HCT116 (cell line): ENCODE results near the gene DHRSX. TPM values are rescaled to one million over a fixed set of nuclear protein-coding genes. Genes with fewer than 3 reads are reported as not detected.

Experiments used
- ATAC-seq: fragments of 200-7000 bp; cut with Tn5 transposase; 2 replicates; pipeline ENCODE4 v1.9.1; 2020; ENCODE audit warnings: mild to moderate bottlenecking, moderate library complexity
- BruUV-seq: library from RNA; stranded (reverse); fragments of 400-500 nt; replicated peaks from 2 replicates; lab custom pipeline; 2021; lab: Mats Ljungman, UMichigan
- CTCF ChIA-PET: fragments of 300-600 bp; sonication (Branson Sonifier 250); formaldehyde crosslinking; loops from one replicate; lab custom pipeline; 2021; ENCODE audit warnings: antibody characterized with exemption; lab: Charles Lee
- POLR2A ChIA-PET: fragments of 300-600, 350-600 bp; sonication (Branson Sonifier 250); formaldehyde crosslinking; loops from one replicate; lab custom pipeline; 2021; ENCODE audit warnings: antibody characterized with exemption; lab: Charles Lee
- RAD21 ChIA-PET, 2 experiments: fragments of 300-600 bp; sonication (Branson Sonifier 250); formaldehyde crosslinking; loops; one replicate each; lab custom pipeline; 2023; ENCODE audit warnings: low total read pairs in 2 of 2; ENCODE audit not compliant: uncharacterized antibody in 2 of 2, unreplicated experiment in 2 of 2, low non-redundant PET in 1 of 2; lab: Charles Lee
- DNase-seq: peaks from one replicate; pipeline ENCODE4 v3.0.0-alpha.2; 2010; ENCODE audit warnings: low read depth, low spot score
- H2AFZ ChIP-seq: fragments of 200-600 bp; shearing (Covaris generic), sonication (generic); 2 replicates; pipeline ENCODE4 v1.6.1; 2017; ENCODE audit warnings: low read depth, mixed run types, mixed read lengths, antibody characterized with exemption, low read length; ENCODE audit not compliant: poor library complexity, severe bottlenecking
- H3K27ac ChIP-seq: 2 replicates; pipeline ENCODE4 v1.5.1; 2012; ENCODE audit warnings: low read depth, low read length
- H3K27me3 ChIP-seq: fragments of 200-600 bp; sonication (generic); 2 replicates; pipeline ENCODE4 v1.6.1; 2016; ENCODE audit warnings: mixed run types, low read length, mixed read lengths; ENCODE audit not compliant: insufficient read depth
- H3K36me3 ChIP-seq, 2 experiments: fragments of 200-500 bp in 1 of 2; fragments of 200-600 bp in 1 of 2; sonication (Bioruptor generic) in 1 of 2; sonication (generic) in 1 of 2; 2 replicates each; pipeline versions ENCODE4 v1.5.1 to v1.6.1; 2014 to 2016; ENCODE audit warnings: low read length in 2 of 2, inconsistent platforms in 1 of 2, mixed read lengths in 1 of 2, mixed run types in 1 of 2; ENCODE audit not compliant: insufficient read depth in 2 of 2, control insufficient read depth in 1 of 2
- H3K4me1 ChIP-seq, 2 experiments: fragments of 200-600 bp in 1 of 2; sonication (generic) in 1 of 2; 2 replicates each; pipeline versions ENCODE4 v1.5.1 to v1.6.1; 2012 to 2017; ENCODE audit warnings: low read length in 2 of 2, inconsistent platforms in 1 of 2, mild to moderate bottlenecking in 1 of 2, mixed read lengths in 1 of 2, mixed run types in 1 of 2, moderate library complexity in 1 of 2; ENCODE audit not compliant: insufficient read depth in 2 of 2, control insufficient read depth in 1 of 2
- H3K4me2 ChIP-seq: fragments of 200-600 bp; sonication (generic); 2 replicates; pipeline ENCODE4 v1.6.1; 2017; ENCODE audit warnings: mixed run types, low read length, mixed read lengths
- H3K4me3 ChIP-seq, 2 experiments: fragments of 200-600 bp in 1 of 2; sonication (generic) in 1 of 2; replicated peaks in 1 of 2; 2 replicates each; pipeline ENCODE4 v1.5.1; 2011 to 2016; ENCODE audit warnings: low read length in 2 of 2, control low read depth in 1 of 2, low read depth in 1 of 2, mild to moderate bottlenecking in 1 of 2, mixed read lengths in 1 of 2, mixed run types in 1 of 2
- H3K79me2 ChIP-seq: fragments of 200-600 bp; sonication (generic); 2 replicates; pipeline ENCODE4 v1.6.1; 2017; ENCODE audit warnings: mild to moderate bottlenecking, mixed run types, low read length, moderate library complexity, mixed read lengths; ENCODE audit not compliant: insufficient read depth
- H3K9ac ChIP-seq: fragments of 200-600 bp; sonication (generic); 2 replicates; pipeline ENCODE4 v1.6.1; 2016; ENCODE audit warnings: low read length, mixed read lengths
- H3K9me2 ChIP-seq: fragments of 200-600 bp; sonication (generic), shearing (Covaris generic); 2 replicates; pipeline ENCODE4 v1.6.1; 2017; ENCODE audit warnings: mixed run types, mild to moderate bottlenecking, moderate library complexity; ENCODE audit not compliant: insufficient read depth
- H3K9me3 ChIP-seq, 2 experiments: fragments of 200-500 bp in 1 of 2; fragments of 200-600 bp in 1 of 2; sonication (Bioruptor generic) in 1 of 2; sonication (generic) in 1 of 2; 2 replicates each; pipeline ENCODE4 v1.6.1; 2014 to 2017; ENCODE audit warnings: low read length in 2 of 2, mixed read lengths in 2 of 2, inconsistent platforms in 1 of 2, low read depth in 1 of 2, mild to moderate bottlenecking in 1 of 2, mixed run types in 1 of 2, moderate library complexity in 1 of 2; ENCODE audit not compliant: control insufficient read depth in 1 of 2, insufficient read depth in 1 of 2
- H4K20me1 ChIP-seq: fragments of 200-600 bp; sonication (generic), shearing (Covaris generic); 2 replicates; pipeline ENCODE4 v1.6.1; 2017; ENCODE audit warnings: mixed run types, mild to moderate bottlenecking, moderate library complexity; ENCODE audit not compliant: insufficient read depth
- CBX3 ChIP-seq: IDR thresholded peaks from 2 replicates; pipeline ENCODE4 v1.6.1; 2012; ENCODE audit warnings: low read depth
- CEBPB ChIP-seq: IDR thresholded peaks from 2 replicates; pipeline ENCODE4 v1.6.1; 2012; ENCODE audit warnings: low read depth
- EGR1 ChIP-seq: IDR thresholded peaks from 2 replicates; pipeline ENCODE4 v1.6.1; 2012; ENCODE audit warnings: low read depth
- ELF1 ChIP-seq: IDR thresholded peaks from 2 replicates; pipeline ENCODE4 v1.6.1; 2012; ENCODE audit warnings: low read depth, borderline replicate concordance
- EZH2phosphoT487 ChIP-seq: fragments of 200-600 bp; IDR thresholded peaks from 2 replicates; pipeline ENCODE4 v1.6.1; 2018; ENCODE audit warnings: antibody characterized with exemption, borderline replicate concordance
- FOSL1 ChIP-seq: IDR thresholded peaks from 2 replicates; pipeline ENCODE4 v1.6.1; 2012; ENCODE audit warnings: low read depth
- JUND ChIP-seq: IDR thresholded peaks from 2 replicates; pipeline ENCODE4 v1.6.1; 2012
- POLR2A ChIP-seq: IDR thresholded peaks from 2 replicates; pipeline ENCODE4 v1.7.0; 2011; ENCODE audit warnings: borderline replicate concordance; ENCODE audit not compliant: insufficient read depth, insufficient read length; ENCODE audit errors: extremely low read depth
- POLR2AphosphoS5 ChIP-seq: IDR thresholded peaks from 2 replicates; pipeline ENCODE4 v1.6.1; 2011; ENCODE audit warnings: mild to moderate bottlenecking, low read depth, low read length, moderate library complexity
- RAD21 ChIP-seq: IDR thresholded peaks from 2 replicates; pipeline ENCODE4 v1.6.1; 2012; ENCODE audit warnings: low read depth, mild to moderate bottlenecking
- SIN3A ChIP-seq: IDR thresholded peaks from 2 replicates; pipeline ENCODE4 v1.6.1; 2012; ENCODE audit warnings: low read depth
- SP1 ChIP-seq: IDR thresholded peaks from 2 replicates; pipeline ENCODE4 v1.6.1; 2012; ENCODE audit warnings: low read depth
- SRF ChIP-seq: IDR thresholded peaks from 2 replicates; pipeline ENCODE4 v1.6.1; 2012; ENCODE audit warnings: low read depth
- YY1 ChIP-seq: IDR thresholded peaks from 2 replicates; pipeline ENCODE4 v1.6.1; 2011; ENCODE audit warnings: low read length, low read depth, moderate library complexity, mild to moderate bottlenecking; ENCODE audit not compliant: insufficient replicate concordance; ENCODE audit errors: extremely low read depth
- ZNF274 ChIP-seq: fragments of 200-500 bp; sonication (Bioruptor generic); IDR thresholded peaks from 2 replicates; pipeline ENCODE4 v1.6.1; 2014; ENCODE audit warnings: mild to moderate bottlenecking, low read depth, low read length, inconsistent platforms
- intact Hi-C: fragments of 100-400 bp; cut with micrococcal nuclease; formaldehyde crosslinking; loops from 2 replicates; pipeline ENCODE4 v1.10.0; 2022
- total RNA-seq: library from RNA; stranded (reverse); gene quantifications from one replicate; pipeline ENCODE4 v1.2.1, GENCODE V29; 2021; ENCODE audit not compliant: unreplicated experiment
- TF ChIP-seq, protein P1 (sequence below): IDR thresholded peaks from 2 replicates; pipeline ENCODE4 v1.6.1; 2012
- TF ChIP-seq, protein P2 (sequence below): IDR thresholded peaks from 2 replicates; pipeline ENCODE4 v1.6.1; 2012
- TF ChIP-seq, protein P3 (sequence below): IDR thresholded peaks from 2 replicates; pipeline ENCODE4 v1.6.1; 2011; ENCODE audit warnings: mild to moderate bottlenecking, low read length, moderate library complexity; ENCODE audit not compliant: insufficient replicate concordance; ENCODE audit errors: extremely low read depth

Gene DHRSX
- total RNA-seq, 1 experiment from 2014 or later: 11.9 TPM

DNA sequence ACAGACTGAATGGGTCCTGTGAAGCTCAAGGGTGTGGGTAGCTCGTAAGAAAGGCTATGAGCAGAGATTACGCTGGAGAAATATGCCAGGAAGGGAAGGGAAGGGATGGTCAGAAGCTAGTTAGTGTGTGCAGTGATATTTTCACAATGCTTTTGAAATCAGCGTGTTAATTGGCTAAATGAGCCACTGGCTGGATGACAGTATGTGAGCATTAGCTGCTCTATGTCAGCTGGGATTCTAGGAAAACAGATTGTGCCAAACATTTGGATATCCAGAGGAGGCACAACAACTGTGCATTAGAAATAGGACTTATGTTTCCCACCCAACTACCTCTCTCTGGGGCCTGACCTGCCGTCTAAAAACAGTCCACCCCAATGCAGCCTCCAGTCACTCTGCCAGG lies 168.5 kb downstream of the DHRSX start:
- Histone ChIP-seq H3K9me2 (no peaks in the 10 kb centered on the region), H3K9ac (no peak overlapping the region), H3K27ac (no peak overlapping the region), H3K27me3 (no peaks in the 10 kb centered on the region), H3K36me3 (no peaks in the 10 kb centered on the region), H3K4me3 (no peak overlapping the region), H3K79me2 (no peaks in the 10 kb centered on the region), H3K9me3 (no peaks in the 10 kb centered on the region), H4K20me1 (no peaks in the 10 kb centered on the region), H3K4me2 (no peak overlapping the region), H2AFZ (no peak overlapping the region), H3K4me1 (peaks cover 0 to 10% of the 10 kb centered on the region in 2 experiments; a peak in 2 of 4 replicates)
- POLR2A ChIA-PET: no interaction called here
- no peak for DNase-seq
- no peak for ATAC-seq
- intact Hi-C loops: no loop called here
- BruUV-seq: no TSS peak
- TF ChIP-seq POLR2AphosphoS5 (no peak), YY1 (no peak), SP1 (no peak), CBX3 (no peak), ELF1 (no peak)
- TF ChIP-seq, protein P1, sequence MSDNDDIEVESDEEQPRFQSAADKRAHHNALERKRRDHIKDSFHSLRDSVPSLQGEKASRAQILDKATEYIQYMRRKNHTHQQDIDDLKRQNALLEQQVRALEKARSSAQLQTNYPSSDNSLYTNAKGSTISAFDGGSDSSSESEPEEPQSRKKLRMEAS: no peak
- CTCF ChIA-PET: no interaction called here
- RAD21 ChIA-PET: no interaction called here

DNA sequence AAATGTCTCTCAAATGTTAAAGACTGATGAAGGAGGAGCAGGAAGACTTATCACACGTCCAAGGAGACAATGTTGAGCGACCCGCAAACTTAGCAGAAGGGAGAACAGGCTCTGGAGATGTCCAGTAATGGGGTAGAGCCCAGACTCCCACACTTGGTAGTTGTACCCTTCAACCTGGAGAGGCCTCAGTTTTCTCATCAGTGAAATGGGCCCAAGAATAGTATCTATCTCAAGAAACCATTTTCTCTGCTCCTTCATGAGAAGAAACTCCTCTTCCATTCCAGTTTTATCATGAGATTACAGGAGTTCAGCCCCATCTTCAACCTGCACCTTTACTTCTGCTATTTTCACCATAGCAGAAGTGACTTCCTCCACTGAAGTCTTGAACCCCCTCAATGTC lies 169.9 kb downstream of the DHRSX start:
- Histone ChIP-seq H3K36me3 (no peaks in the 10 kb centered on the region), H3K9ac (no peak overlapping the region), H3K4me3 (no peak overlapping the region), H3K9me3 (no peaks in the 10 kb centered on the region), H2AFZ (no peak overlapping the region), H3K79me2 (no peaks in the 10 kb centered on the region), H4K20me1 (no peaks in the 10 kb centered on the region), H3K27me3 (no peaks in the 10 kb centered on the region), H3K4me2 (no peak overlapping the region), H3K4me1 (peaks cover 0 to 10% of the 10 kb centered on the region in 2 experiments; a peak in 2 of 4 replicates), H3K27ac (no peak overlapping the region), H3K9me2 (no peaks in the 10 kb centered on the region)
- ChIA-PET POLR2A (no interaction called here), CTCF (no interaction called here), RAD21 (no interaction called here)
- no TSS peak for BruUV-seq
- ATAC-seq (no peak), DNase-seq (no peak)
- intact Hi-C loops: no loop called here
- TF ChIP-seq ELF1: no peak
- TF ChIP-seq, protein P2, sequence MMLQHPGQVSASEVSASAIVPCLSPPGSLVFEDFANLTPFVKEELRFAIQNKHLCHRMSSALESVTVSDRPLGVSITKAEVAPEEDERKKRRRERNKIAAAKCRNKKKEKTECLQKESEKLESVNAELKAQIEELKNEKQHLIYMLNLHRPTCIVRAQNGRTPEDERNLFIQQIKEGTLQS: no peak
- TF ChIP-seq, protein P3, sequence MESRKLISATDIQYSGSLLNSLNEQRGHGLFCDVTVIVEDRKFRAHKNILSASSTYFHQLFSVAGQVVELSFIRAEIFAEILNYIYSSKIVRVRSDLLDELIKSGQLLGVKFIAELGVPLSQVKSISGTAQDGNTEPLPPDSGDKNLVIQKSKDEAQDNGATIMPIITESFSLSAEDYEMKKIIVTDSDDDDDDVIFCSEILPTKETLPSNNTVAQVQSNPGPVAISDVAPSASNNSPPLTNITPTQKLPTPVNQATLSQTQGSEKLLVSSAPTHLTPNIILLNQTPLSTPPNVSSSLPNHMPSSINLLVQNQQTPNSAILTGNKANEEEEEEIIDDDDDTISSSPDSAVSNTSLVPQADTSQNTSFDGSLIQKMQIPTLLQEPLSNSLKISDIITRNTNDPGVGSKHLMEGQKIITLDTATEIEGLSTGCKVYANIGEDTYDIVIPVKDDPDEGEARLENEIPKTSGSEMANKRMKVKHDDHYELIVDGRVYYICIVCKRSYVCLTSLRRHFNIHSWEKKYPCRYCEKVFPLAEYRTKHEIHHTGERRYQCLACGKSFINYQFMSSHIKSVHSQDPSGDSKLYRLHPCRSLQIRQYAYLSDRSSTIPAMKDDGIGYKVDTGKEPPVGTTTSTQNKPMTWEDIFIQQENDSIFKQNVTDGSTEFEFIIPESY: no peak
- TF ChIP-seq ZNF274: no peak
- no peak for TF ChIP-seq CBX3
- no peak for TF ChIP-seq JUND
- no peak for TF ChIP-seq EZH2phosphoT487
- no peak for TF ChIP-seq SIN3A
- TF ChIP-seq FOSL1: no peak
- no peak for TF ChIP-seq CEBPB
- no peak for TF ChIP-seq YY1
- TF ChIP-seq RAD21: no peak
- no peak for TF ChIP-seq POLR2AphosphoS5
- no peak for TF ChIP-seq EGR1
- no peak for TF ChIP-seq SRF
- TF ChIP-seq POLR2A: no peak
